GM19023 (cell line): ENCODE measurements around the gene HTR3E.
A peak's percentile ranks its signal among the peaks of the same experiment; 100 is the strongest.
"Not testable (repeated sequence)": the region's sequence is repeated elsewhere in the genome, so short reads cannot be mapped to it uniquely, and the experiment has no call there.

ENCODE experiments used
- ATAC-seq: cut with Tn5 transposase; IDR thresholded peaks from one replicate; pipeline ENCODE4 v1.9.1; 2021; ENCODE audit warnings: mild to moderate bottlenecking, moderate library complexity; ENCODE audit not compliant: unreplicated experiment

HTR3E gene

GRCh38 chr3:184110316-184110725 is 13.5 kb downstream of the HTR3E start:
- ATAC-seq, result no peak

DNA sequence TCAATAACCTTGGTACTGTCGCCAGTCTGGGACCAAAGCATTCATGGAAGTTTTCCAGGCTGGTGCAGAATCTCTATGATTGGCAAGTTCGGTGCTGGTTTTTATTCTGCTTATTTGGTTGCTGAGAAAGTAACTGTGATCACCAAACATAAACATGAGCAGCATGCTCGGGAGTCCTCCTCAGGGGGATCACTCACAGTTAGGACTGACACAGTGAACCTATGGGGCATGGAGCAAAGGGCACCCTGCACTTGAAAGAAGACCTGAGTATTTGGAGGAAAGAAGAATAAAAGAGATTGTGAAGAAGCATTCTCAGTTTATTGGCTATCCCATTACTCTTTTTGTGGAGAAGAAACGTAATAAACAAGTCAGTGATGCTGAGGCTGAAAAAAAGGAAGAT is 19.2 kb downstream of the HTR3E start:
- no peak for ATAC-seq

DNA sequence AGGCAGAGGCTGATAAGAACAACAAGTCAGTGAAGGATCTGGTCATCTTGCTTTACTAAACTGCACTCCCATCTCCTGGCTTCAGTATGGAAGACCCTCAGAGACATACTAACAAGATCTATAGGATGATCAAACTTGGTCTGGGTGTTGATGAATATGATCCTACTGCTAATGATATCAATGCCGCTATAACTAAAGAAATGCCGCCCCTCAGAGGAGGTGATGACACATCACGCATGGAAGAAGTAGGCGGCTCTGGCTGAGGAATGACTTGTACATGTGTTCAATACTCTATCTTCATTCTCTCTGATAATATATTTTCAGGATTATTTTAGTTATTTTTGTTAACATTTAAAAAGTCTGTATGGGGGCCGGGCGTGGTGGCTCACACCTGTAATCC is 20.8 kb downstream of the HTR3E start:
- ATAC-seq, result no peak

- ATAC-seq, result not testable (repeated sequence)
Observed at GRCh38 chr3:184121031-184121430, 24.2 kb downstream of the HTR3E start.

GRCh38 chr3:184126006-184126405 is 29.1 kb downstream of the HTR3E start:
- ATAC-seq, result no peak

- ATAC-seq, result no peak
Observed at GRCh38 chr3:184129012-184129411, 32.1 kb downstream of the HTR3E start.

DNA sequence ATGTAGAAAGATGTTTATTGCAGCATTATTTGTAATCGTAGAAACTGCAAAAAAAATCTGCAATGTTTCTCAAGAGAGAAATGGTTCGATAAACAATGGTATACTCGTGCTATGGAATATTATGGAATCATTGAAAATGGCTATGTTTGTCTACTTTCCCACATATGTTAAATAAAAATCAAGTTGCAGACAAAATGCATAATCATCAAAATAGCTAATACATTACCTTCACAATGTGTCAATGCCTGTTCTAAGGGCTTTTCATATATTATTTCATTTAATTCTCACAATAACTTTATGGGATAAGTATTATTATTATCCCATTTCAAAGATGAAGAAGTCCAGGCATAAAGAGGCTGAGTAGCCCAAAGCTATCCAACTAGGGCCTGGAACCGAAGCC is 36.1 kb downstream of the HTR3E start:
- ATAC-seq, result no peak

DNA sequence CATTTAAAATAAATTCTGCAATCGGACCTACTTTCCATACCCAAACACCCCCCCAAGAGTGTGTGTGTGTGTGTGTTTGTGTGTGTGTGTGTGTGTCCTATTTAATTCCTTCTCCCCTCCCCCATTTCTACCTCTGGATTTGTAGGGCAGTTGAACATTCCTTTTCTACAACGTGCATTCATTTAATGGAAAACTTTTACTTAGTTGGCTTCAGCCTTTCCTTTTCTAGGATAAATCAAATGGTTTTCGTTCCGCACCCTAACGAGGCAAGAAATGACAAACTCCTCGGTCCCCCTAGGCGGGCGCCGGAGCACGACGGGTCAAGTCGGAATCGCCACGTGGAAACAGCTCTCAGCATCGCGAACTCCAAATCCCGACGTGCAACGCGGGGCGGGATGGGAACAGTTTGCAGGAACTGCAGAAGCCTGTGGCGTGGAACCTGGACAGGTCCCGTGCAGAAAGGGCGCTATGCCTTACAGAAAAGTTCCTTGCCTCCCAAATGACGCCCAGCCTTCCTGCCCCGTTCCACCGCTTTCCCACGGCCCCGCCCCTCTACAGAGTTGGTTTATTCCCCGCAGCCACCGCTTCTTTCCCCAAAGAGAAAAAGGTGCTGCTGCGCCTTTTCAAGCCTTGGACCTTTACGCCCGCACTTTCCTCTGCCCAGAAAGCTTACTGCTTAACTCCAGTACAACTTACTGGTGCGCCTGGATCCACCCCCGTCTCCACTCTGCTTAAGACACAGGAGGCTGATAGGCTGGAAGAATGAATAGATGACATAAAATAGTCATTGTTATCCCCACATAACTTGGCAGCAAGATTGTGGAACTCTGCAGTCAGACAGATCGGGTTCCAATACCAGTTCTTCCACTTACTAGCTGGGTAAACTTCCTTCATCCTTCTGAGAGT is 37.2 kb downstream of the HTR3E start:
- ATAC-seq, result peak; percentile 29

GRCh38 chr3:184134746-184135148 is 37.9 kb downstream of the HTR3E start:
- peak; percentile 9 for ATAC-seq

GRCh38 chr3:184135149-184135910 is 38.5 kb downstream of the HTR3E start, which contains the start of gene EIF2B5:
EIF2B5 (plus strand) TSS chr3:184135358; CDS start chr3:184135386, 28 bp downstream.
- ATAC-seq, result peak; percentile 88

DNA sequence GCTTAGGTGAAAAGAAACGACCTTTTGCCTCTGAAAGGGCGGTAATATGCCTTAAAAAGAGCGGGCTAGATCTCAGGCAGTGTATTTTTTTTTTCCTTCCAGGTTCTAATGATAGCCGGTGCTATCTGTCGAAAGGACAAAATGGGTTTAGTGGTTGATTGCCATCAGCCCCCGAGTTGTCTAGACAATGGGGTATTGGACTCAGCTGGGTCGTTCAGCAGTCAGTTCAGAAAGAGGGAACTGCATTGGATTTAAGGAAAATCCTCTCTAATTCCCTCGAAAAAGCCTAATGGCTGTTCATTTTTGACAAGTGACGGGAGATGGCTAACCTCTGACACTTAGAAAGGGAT is 39.0 kb downstream of the HTR3E start:
- ATAC-seq, result no peak

DNA sequence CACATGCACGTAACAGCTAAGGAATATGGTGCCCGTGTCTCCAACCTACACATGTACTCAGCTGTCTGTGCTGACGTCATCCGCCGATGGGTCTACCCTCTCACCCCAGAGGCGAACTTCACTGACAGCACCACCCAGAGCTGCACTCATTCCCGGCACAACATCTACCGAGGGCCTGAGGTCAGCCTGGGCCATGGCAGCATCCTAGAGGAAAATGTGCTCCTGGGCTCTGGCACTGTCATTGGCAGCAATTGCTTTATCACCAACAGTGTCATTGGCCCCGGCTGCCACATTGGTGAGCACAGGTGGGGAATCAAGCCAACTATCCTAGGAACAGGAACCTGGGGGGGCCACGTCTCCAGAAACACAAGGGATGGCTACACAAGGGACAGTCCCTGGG is 43.6 kb downstream of the HTR3E start:
- no peak for ATAC-seq

DNA sequence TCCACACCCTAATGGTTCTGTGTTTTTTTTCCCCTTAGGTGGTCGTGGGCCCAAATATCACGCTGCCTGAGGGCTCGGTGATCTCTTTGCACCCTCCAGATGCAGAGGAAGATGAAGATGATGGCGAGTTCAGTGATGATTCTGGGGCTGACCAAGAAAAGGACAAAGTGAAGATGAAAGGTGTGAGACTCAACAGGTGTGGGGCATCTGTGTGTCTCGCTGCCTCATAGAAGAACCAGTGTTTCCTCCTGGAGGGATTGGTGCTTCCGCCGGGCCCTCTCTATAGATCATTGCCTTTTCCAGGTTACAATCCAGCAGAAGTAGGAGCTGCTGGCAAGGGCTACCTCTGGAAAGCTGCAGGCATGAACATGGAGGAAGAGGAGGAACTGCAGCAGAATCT is 45.3 kb downstream of the HTR3E start:
- ATAC-seq, result no peak

DNA sequence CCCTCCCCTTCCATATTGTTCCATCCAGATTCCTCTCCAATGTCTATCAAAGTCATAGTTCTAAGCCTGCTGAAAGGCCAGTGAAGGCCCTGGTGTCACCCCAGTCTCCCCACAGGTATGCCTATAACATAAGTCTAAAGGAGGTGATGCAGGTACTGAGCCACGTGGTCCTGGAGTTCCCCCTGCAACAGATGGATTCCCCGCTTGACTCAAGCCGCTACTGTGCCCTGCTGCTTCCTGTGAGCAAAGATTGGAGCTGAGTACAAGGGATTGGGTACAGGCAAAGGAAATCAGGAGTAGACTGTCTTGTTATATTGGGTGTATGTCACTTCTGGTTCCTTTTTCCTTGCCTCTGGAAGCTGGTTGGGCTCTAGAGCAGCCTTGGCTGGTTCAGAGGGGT is 46.5 kb downstream of the HTR3E start:
- ATAC-seq, result no peak

- no peak for ATAC-seq
Observed at GRCh38 chr3:184144505-184144904, 47.6 kb downstream of the HTR3E start.

GRCh38 chr3:184145111-184145524 is 48.3 kb downstream of the HTR3E start:
- no peak for ATAC-seq

GRCh38 chr3:184145751-184146270 is 48.9 kb downstream of the HTR3E start:
- no peak for ATAC-seq

GRCh38 chr3:184148076-184148475 is 51.2 kb downstream of the HTR3E start:
- no peak for ATAC-seq

DNA sequence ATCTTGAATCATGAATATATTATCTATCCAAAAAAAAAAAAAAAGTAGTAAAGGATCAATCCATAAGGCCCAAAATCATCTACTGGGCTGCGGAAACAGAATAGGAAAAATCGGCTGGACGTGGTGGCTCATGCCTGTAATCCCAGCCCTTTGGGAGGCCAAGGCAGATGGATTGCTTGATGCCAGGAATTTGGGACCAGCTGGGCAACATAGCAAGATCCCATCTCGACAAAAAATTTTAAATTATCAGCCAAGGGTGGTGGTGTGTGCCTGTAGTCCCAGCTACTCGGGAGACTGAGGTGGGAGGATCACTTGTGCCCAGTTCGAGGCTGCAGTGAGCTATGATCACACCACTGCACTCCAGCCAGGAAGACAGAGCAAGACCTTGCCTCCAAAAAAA is 52.3 kb downstream of the HTR3E start:
- ATAC-seq, result no peak

DNA sequence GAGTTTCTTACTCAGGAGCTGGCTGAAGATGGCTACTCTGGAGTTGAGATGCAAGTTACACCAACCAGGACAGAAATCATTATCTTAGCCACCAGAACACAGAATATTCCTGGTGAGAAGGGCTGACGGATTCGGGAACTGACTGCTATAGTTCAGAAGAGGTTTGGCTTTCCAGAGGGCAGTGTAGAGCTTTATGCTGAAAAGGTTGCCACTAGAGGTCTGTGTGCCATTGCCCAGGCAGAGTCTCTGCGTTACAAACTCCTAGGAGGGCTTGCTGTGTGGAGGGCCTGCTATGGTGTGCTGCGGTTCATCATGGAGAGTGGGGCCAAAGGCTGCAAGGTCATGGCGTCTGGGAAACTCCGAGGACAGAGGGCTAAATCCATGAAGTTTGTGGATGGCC is 52.9 kb downstream of the HTR3E start:
- ATAC-seq, result not testable (repeated sequence)

- peak; percentile 80 for ATAC-seq
Observed at GRCh38 chr3:184154885-184155643, 58.2 kb downstream of the HTR3E start, which contains the start of gene DVL3. DVL3 (plus strand) TSS chr3:184155377; CDS start chr3:184155636, 259 bp downstream.
